SHP77 (cell line): ENCODE results near the gene DRC1.

Experiments
- DNase-seq, 2 experiments: peaks; one replicate each; lab custom pipeline; 2025; lab: John Stamatoyannopoulos, UW

The DRC1 gene

DNA sequence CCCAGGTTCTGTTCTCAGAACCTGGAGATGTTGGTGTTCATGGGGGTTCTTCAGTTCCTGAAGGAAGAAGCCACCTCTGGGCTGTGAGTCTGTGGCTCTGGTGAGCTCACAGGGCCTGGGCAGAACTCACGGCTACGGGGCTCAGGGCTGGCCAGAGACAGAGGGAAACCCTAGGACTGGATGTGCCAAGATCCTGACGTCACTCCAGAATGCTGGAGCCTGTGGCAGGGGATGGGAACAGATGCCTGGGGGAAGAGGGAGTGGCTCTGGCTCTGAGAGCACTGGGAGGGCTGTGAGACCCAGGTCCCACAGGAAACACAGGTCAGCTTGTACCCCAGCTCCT lies 76.2 kb downstream of the DRC1 start, which contains the start of gene OTOF:
OTOF (minus strand) TSS at position 214 of the 343 bp plus-strand sequence.
- DNase-seq, result peak; percentile 23 to 42

DNA sequence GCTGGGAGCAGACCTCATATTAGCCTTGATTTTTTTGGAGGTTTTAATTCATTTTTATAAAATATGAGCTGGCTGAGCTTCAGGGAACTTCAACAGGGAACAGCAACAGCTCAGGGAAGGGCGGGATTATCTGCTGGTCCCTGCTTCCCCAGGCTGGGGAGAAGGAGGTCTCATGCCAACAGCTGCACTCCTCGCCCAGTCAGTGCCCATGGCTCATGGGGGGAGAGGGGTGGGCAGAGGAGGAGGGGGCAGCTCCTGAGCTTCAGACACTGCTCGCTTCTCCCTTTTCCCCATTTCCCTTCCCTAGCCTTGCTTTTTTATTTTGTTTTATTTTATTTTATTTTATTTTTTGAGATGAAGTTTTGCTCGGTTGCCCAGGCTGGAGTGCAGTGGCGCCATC lies 76.6 kb downstream of the DRC1 start:
- DNase-seq, result no peak

DNA sequence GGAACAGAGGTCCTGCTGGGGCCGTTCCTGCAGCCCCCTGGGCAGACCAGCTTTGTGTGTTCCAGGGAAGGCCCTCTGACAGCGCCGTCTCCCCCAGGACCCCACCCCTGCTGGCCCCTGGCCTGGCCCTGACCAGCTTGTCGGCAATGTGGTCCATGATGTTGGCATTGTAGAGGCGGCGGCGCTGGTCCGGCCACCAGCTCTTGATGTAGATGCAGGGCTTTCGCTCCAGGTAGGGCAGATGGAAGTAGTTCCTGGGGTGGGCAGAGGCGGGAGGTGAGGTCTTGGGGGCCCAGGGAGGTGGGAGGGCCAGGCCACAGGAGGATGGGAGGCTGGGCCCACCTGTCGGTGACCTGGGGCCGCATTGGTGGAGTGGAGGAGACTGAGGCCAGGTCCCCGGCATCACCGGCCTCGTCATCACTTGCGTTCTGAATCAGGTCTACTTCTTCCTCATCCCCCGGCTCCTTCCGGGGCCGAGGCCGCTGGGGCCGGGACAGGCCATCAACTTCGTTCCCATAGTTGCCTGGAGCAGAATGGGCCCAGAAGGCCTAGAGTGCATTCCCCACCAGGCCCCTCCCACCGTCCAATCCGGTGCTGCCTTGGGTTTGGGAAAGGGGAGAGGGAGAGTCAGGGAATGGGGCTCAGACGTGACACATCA lies 77.5 kb downstream of the DRC1 start:
- no peak for DNase-seq

DNA sequence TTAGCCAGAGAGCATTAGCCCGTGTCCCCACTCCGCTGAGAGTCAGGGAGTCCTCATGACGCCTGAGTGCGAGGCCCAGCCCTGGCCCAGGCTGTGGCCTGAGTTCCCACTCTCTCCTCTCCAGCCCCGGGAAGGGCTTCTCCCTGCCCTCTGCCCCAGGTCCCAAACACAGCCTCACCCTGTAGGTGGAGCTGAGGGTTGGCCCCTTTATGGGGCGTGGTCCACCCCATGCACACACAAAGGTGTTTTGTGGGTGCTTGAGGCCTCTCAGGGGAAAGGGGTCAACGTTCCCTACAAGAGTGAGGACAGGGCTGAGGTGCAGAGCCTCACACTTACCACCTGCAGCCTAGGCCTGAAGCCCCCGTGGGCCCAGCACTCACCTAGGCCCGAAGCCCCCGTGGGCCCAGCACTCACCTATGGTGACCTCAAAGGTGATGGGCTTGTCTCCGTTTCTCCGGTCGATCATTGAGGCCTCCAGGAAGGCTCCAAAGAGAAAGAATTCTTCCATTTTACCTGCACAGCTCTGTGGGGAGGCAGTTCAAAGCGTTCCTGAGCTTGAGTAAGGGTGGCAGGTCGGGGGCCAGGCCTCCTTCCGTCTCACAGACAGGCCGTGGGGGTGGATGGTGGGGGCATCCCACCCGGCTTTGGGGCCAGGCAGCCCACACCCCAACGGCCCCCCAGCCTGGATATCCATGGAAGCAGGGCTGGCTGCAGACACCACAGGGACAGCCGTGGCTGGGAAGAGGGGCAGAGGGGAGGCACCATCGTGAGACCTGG lies 78.3 kb downstream of the DRC1 start:
- DNase-seq, result no peak

DNA sequence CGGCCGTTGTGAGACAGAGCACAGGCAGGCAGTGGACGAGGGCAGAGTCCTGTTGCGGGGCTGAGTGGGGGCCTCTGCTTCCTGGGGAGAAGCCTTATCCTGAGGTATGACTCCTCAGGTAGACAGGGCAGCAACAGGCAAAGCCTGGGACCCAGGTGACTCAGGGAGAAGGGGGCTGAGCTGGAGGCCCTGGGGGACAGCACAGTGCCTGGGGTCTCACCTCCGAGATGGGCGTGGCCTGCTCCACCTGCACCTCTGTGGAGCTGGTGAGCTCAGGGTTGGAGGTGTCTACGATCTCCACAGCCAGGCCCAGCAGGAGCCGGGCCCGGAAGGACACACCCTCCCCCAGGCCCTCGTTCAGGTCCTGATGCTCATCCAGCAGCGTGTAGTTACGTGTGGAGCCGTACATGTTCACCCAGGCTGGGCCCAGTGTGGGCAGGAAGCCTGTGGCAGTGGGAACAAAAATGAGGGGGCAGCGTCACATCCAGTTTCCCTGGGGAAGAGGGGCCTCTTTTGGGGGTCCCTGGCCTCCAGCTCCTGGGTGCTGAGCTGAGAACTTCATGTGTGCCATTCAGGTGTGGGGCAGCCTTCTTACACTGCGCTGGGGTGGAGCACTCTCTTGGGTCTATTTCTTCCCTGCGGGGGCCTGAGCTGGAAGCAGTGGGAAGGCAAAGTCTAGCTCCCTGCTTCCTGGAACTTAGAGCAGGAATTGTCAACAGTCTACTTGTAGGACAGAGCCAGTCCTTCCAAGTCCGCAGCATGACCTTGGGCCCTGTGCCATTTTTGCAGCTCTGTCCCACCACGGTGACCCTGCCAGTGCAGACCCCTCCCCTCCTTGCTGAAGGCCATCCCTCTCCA lies 79.1 kb downstream of the DRC1 start:
- DNase-seq, result no peak

DNA sequence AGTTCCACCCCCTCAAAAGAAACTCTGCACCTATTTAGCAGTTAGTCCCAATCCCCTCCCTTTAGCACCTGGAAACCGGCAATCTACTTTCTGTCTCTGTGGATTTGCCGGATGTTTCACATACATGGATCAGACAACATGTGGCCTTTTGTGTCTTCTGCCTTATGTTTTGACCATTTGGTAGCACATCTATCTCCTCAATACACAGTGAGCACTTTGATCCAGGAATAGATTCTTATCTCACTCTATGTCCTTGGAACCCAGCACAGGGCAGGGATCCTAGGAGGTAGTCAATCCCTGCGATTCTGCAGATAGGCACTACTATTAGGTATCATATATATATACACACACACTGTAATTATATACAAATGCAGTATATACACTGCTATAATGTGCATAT lies 80.0 kb downstream of the DRC1 start:
- no peak for DNase-seq

DNA sequence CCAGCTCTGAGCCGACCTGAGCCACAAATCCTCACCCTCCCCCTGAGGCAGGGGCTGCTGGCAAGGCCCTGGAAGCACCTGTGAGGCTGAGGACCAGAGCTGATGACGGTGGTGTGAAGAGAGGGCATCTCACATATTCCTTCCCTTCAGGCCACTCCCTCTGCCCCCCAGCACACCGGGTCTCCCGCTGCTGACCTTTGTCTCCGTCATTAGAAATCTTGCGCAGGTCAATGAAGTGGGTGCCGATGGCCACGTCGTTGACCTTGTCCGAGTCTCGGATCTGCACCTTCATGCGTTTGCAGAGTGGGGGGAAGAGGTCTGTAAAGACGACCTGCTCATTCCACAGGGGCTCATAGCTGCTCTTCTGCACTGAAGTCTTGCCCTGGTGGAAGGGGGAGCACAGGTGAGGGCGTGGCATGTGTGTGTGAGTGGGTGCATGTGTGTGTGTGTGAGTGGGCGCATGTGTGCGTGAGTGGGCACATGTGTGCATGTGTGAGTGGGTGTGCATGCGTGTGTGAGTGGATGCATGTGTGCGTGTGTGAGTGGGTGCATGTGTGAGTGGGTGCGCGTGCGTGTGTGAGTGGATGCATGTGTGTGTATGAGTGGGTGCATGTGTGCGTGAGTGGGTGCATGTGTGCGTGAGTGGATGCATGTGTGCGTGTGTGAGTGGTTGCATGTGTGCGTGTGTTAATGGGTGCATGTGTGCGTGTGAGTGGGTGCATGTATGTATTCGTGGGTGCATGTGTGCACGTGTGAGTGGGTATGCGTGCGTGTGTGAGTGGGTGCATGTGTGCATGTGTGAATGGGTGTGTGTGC lies 80.7 kb downstream of the DRC1 start:
- no peak for DNase-seq

DNA sequence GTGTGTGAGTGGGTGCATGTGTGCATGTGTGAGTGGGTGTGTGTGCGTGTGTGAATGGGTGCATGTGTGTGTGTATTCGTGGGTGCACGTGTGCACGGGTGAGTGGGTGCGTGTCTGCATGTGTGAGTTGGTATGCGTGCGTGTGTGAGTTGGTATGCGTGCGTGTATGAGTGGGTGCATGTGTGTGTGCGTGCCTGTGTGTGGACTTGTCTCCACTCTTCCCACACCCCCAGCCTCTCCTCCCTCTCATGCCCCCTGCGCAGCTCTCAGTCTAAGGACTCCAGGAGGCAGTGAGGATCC lies 81.3 kb downstream of the DRC1 start:
- DNase-seq, result no peak

DNA sequence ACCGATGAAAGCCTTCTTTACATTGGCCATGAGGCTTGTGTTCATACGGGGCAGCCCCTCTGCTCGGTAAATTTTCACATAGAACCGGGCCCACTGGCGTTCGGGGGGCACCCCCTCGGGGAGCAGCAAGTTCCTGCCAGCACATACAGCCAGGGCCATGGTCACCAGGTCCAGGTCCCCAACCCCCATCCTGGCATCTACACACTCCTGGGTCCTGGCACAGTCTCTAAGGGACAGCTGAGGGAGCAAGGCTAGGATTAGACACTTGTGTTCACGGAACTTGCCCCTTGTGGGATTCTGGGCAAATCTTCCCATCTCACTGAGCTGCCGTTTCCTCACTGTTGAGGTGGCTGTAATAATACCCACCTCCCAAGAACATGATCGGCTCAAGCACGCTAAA lies 81.8 kb downstream of the DRC1 start:
- DNase-seq, result no peak

DNA sequence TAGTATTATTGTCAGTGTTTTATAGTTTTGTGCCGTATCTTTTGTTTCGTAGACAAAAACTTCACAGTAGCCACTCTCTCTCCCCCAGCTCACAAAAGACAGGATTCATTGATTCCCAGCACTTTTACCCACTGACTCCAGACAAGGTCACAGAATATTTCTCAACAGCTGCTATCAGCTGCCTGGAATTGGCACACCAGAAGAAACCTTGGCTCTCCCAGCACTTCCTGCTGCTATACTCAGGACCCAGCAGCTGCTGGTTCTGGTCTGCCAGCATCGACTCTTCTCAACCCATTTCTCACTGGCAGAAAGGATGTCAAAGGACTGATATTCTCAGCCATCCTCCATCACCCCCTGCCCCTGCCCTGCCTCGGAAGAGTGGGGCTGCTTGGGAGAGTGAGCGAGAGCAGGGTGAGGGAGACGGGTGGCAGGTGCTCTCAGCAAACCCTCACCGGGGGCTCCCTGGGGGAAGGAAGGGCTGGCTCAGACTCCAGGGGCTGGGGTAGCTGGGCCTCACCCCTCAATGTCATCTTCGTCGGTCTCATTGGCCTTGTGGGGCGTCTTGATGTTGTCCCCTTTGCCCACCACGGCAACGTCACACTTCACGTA lies 82.3 kb downstream of the DRC1 start:
- no peak for DNase-seq

DNA sequence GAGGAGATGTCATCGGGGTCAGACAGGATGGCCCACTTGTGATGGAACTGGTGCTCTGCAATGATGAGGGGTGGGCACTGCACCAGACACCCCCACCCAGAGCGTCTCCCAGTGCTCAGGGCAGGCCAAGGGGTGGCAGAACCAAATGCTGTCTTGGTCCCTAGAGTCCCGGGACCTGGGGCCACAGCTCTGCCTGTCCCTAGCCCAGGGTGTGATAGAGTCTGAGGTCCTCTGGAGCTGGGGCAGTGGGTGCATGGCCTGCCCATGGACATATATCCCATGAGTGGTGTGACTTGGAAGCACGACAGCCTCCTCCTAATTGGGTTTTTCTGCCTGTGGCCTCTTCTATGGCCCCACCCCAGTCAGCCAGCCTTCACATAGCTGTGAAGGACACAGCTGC lies 82.9 kb downstream of the DRC1 start:
- no peak for DNase-seq

DNA sequence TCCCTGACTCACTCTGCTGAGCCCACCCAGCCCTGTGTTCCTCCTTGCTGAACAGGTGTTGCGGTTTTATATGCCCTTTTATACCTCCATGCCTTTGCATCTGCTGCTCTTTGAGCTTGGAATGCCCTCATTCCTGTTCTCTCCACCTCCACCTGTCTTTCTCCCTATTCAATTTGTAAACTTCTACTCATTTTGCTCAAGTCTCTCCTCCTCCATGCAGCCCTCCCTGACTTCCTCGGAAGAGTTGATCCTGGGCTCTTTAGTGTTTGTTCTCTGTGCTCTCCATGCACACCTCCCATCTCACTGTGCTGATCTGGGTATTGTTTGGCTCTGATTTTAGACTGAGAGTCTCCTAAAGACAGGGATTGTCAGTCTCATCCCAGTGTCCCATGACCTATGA lies 83.4 kb downstream of the DRC1 start:
- DNase-seq, result no peak

DNA sequence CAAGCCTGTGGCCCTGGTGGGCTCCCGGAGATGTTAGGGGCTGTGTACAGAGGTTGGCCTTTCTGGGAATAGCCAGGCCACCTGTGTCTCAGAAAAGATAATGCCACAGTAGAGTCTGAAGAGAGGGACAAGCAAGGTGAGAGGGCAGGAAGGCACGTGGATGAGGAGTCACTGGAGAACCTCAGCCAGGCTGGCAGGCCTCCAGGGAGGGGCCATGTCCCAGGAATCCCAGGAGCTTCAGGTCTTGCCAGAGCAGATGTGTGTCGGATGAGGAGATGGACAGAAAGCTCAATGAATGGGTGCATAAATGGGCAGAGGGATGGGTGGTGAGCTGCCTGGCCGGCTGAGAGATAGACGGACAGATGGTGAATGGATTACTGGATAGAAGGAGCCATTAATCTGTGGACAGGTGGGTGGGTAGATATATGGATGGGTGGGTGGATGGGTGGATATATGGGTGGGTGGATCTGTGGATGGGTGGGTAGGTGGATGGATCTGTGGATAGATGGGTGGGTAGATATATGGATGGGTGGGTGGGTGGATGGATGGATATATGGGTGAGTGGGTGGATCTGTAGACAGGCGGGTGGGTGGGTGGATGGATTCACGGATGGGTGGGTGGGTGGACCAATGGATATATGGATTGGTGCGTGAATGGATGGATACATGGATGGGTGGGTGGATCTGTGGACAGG lies 84.2 kb downstream of the DRC1 start:
- no peak for DNase-seq

DNA sequence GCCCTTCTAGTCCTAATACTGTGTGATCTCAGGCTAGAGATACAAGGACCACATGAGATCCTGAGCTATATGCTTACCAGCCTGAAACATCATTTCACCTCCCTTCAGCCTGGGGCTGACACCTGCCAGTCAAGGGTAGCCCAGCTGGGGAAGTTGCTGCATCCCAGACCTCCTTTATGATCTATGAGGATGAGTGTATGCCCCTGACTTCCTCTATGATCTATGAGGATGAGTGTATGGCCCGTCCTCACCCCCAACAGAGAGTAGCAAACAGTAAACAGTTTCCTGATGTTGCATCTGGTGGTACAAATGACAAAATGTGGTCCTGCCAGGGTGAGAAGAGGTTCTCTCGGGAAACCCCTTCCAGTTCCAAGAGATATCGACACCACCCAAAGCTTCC lies 85.1 kb downstream of the DRC1 start:
- DNase-seq, result no peak

DNA sequence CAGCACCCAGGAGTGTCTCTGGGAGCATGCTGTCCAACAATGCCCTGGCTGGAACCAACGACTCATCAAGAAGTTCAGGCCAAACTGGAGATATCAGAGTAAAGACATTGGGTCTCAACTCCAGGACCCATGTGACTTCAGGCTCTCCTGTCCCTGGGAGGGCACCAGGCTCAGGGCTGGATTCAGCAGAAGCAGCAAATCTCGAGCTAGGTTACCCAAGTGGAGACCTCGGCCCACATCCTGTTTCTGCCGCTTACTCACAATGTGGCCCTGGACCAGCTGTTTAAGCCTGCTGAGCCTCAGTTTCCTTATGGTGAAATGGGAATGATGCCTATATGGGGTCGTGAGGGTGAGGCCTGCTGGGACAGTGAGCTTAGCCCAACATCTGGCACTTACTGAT lies 85.5 kb downstream of the DRC1 start:
- no peak for DNase-seq

DNA sequence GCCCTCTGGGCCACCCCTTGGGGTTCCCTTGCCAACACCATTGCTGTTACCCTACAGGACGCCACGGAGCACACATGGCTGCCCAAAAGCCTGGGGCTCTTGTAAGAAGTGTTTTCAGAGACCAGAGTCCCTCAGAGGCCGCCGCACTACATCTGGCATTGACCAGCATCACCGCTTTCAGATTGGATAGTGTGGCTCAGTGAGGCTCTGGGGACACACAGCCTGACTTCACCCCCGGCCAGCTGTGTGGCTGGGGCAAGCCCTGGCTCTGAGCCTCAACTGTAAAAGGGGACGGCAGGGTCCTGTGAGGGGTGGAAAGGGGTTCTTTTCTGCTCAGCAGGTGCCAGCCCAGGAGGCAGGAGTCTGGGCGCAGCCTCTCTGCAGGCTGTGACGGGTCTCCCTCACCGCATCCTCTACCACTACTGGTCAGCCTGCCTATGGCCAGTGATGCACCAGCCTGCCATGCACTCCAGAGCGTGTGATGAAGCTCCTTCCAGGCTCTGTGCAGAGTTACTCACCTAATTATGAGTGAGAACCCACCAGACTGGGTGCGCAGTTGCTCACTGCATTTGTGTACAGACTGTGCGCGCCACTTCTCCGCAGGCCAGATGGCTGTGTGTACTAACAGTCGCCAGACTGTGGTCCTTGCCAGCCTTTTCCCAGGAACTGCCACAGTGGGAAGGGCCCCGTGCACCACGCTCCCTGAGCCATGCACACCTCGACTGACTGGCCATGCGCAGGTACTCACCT lies 86.9 kb downstream of the DRC1 start:
- no peak for DNase-seq

DNA sequence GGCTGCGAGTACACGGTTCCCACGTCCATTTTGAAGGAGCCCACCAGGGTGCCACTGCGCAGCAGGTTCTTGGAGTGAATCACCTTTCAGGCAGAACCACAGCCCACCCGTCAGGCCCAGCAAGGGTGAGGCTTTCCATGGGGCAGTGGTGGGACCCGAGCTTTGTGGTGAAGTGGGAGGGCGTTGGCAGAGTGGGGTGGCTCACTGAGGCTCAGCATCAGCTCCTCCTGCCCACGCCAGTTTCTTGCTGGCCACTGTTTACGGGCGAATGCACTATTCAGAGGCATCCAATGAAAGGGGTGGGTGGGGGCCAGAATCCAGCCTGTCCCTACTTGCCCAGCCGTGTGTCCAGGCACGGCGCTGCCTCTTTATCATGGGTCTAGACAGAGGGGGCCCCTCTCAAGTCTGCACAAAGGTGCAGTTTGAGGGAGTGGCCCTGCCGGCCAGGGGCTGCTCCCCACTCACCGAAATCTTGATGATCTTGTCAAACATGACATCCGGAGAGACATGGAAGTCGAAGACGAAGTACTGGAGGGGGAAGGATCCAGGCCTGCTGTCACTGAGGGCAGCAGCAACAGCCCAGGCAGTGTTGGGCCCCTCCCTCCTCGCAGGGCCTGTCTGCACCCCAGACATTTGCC lies 87.6 kb downstream of the DRC1 start:
- no peak for DNase-seq

DNA sequence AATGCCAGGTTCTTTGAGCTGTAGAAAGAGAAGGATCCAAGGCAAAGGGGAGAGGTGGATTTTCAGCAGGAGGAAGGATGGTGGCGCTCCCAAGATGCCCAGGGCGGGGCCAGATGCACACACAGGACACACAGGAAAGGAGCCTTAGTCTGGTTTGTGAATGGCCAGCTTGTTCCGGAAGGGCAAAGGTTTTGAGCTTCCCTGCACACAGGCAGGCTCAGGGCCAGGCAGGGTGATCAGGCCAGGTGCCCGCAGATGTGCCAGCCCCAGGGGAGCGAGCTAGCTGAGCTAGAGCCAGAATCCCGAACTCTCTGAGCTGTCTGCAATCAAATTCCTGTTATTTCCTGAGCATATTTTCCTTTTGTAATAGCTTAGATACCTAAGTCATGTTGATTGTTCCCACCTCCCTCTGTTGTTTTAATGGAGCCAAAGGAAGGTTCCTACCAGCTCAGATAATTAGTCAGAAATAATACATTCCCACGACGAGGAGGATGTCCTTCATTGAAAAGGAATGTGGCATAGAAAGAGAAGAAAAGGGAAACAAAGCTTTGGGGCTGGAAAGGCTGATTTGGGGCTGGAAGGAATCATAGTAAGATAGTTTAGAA lies 89.9 kb downstream of the DRC1 start:
- DNase-seq, result no peak

DNA sequence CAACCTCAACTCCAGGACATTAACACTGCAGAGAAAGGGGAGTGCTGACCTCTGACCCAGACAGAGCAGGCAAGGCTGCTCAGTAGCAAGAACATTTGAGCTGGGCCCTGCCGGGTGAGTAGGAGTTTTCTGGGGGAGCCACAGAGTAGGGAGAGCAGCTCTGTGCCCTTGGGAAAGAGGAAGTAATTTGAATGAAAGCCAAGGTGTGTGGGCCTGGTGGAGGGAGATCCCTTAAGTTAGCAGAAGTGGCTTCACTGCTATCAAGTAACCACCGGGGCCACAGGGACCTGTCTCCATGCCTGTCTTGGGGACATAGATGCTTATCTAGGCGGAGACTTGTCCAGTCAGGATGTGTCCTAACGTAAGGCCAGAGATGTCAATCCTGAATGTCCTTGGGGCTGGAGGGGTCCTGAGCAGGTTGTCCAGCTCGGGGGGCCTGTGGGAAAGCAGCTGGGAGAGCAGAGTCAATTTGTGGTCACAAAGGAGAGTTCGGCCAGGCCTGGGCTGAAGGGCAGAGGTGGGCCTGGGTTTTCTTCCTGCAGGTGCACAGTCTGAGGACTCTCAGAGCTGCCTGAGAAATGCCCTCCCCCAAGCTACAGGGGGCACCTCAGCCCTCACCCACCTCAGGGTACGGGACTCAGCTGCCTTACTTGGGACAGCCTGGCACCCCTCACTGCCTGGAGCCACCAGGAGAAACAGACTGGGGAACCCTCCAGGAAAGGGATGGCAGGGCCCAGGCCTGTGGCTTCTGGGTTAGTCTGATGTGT lies 91.2 kb downstream of the DRC1 start:
- no peak for DNase-seq
